ENCODE data around the gene GRB10. TPM values are rescaled to one million over a fixed set of nuclear protein-coding genes. Genes with fewer than 3 reads are reported as not detected.

Gene GRB10
- total RNA-seq, 4 donors from 2014 or later: 28.5 to 58.0 (median 53.0) TPM

- WGBS, 2 donors (ENCODE audit: low coverage in 1 of 2): 100% methylated on average over 1 of the region's 6 CpGs; no CpG with 5 or more reads in 1 of the 2 donors
- Histone ChIP-seq H3K27ac (no peak overlapping the region), H3K4me1 (peaks cover 0 to 63% (median 10%) of the 10 kb centered on the region in 3 donors), H3K4me3 (no peak overlapping the region), H3K27me3 (no peaks in the 10 kb centered on the region), H3K9me3 (no peaks in the 10 kb centered on the region), H3K36me3 (no peaks in the 10 kb centered on the region)
- ATAC-seq: no peak
- TF ChIP-seq CTCF (IDR thresholded peaks at IDR 0.05): no peak
- no peak for TF ChIP-seq EP300 (IDR thresholded peaks at IDR 0.05)
- no peak for TF ChIP-seq POLR2A (IDR thresholded peaks at IDR 0.05)
- TF ChIP-seq POLR2AphosphoS5 (IDR thresholded peaks at IDR 0.05): no peak
These were observed 2.6 kb upstream of the GRB10 start for GRCh38 chr7:50785346-50785745.

GRCh38 chr7:50783801-50784507, 1.3 kb upstream of the GRB10 start:
- ATAC-seq: no peak

GRCh38 chr7:50783303-50783702, 607 bp upstream of the GRB10 start:
- H3K27me3 ChIP-seq: no peaks in the 10 kb centered on the region
- H3K4me1 ChIP-seq: peaks cover 0 to 54% (median 4%) of the 10 kb centered on the region in 3 donors
- peak overlapping the region in 1 of 2 donors; percentile 66 for H3K4me3 ChIP-seq
- H3K27ac ChIP-seq: peak overlapping the region in 1 of 4 donors; percentile 78
- H3K36me3 ChIP-seq: no peaks in the 10 kb centered on the region
- TF ChIP-seq CTCF (IDR thresholded peaks at IDR 0.05) (no peak), POLR2A (IDR thresholded peaks at IDR 0.05) (no peak), POLR2AphosphoS5 (IDR thresholded peaks at IDR 0.05) (no peak), EP300 (IDR thresholded peaks at IDR 0.05) (no peak)
- H3K9me3 ChIP-seq: no peaks in the 10 kb centered on the region
- 59 to 60% methylated on average over 1 to 7 of the region's 7 CpGs for WGBS, 2 donors (ENCODE audit: low coverage in 1 of 2)
- no peak for ATAC-seq

More at GRCh38 chr7:50783801-50784507, 1.3 kb upstream of the GRB10 start:
- Histone ChIP-seq H3K36me3 (no peaks in the 10 kb centered on the region), H3K27me3 (no peaks in the 10 kb centered on the region), H3K9me3 (no peaks in the 10 kb centered on the region), H3K27ac (no peak overlapping the region), H3K4me3 (no peak overlapping the region), H3K4me1 (peaks cover 0 to 54% (median 4%) of the 10 kb centered on the region in 3 donors)
- WGBS, 2 donors (ENCODE audit: low coverage in 1 of 2): 91% methylated on average over 4 to 6 of the region's 12 CpGs
- TF ChIP-seq POLR2AphosphoS5 (IDR thresholded peaks at IDR 0.05) (no peak), EP300 (IDR thresholded peaks at IDR 0.05) (no peak)

GRCh38 chr7:50781381-50782293, 1.1 kb downstream of the GRB10 start:
- WGBS, 2 donors (ENCODE audit: low coverage in 1 of 2): 60 to 68% methylated on average over 7 to 23 of the region's 49 CpGs
- ATAC-seq: no peak
- H3K27ac ChIP-seq: peak overlapping the region in 2 of 4 donors; percentile 49 to 78
- peak overlapping the region; percentile 2 to 66 for H3K4me3 ChIP-seq
- H3K4me1 ChIP-seq: peaks cover 0 to 55% (median 4%) of the 10 kb centered on the region in 3 donors
- TF ChIP-seq POLR2AphosphoS5 (IDR thresholded peaks at IDR 0.05) (no peak), POLR2A (IDR thresholded peaks at IDR 0.05) (no peak), CTCF (IDR thresholded peaks at IDR 0.05) (no peak), EP300 (IDR thresholded peaks at IDR 0.05) (no peak)
- H3K9me3 ChIP-seq: no peaks in the 10 kb centered on the region
- H3K36me3 ChIP-seq: no peaks in the 10 kb centered on the region
- no peaks in the 10 kb centered on the region for H3K27me3 ChIP-seq

GRCh38 chr7:50780436-50780835, 2.3 kb downstream of the GRB10 start:
- WGBS, 2 donors (ENCODE audit: low coverage in 1 of 2): 84 to 100% methylated on average over 1 to 3 of the region's 3 CpGs
- no peaks in the 10 kb centered on the region for H3K36me3 ChIP-seq
- H3K9me3 ChIP-seq: no peaks in the 10 kb centered on the region
- no peaks in the 10 kb centered on the region for H3K27me3 ChIP-seq
- no peak for TF ChIP-seq POLR2A (IDR thresholded peaks at IDR 0.05)
- TF ChIP-seq POLR2AphosphoS5 (IDR thresholded peaks at IDR 0.05): no peak
- no peak for TF ChIP-seq CTCF (IDR thresholded peaks at IDR 0.05)
- TF ChIP-seq EP300 (IDR thresholded peaks at IDR 0.05): no peak
- H3K4me3 ChIP-seq: no peak overlapping the region
- H3K27ac ChIP-seq: no peak overlapping the region
- no peak for ATAC-seq
- peaks cover 0 to 60% (median 4%) of the 10 kb centered on the region in 3 donors for H3K4me1 ChIP-seq

All from gastroesophageal sphincter (tissue), 4 donors.